WI38 (cell line): Measurements from ENCODE around the gene DGKE.
A peak's percentile ranks its signal among the peaks of the same experiment; 100 is the strongest.

Experiments
- H3K4me3 ChIP-seq: 2 replicates; pipeline ENCODE4 v1.5.1; 2011; ENCODE audit warnings: low read depth, mild to moderate bottlenecking, control low read depth, low read length
- TF ChIP-seq, protein P1 (sequence below): IDR thresholded peaks from 2 replicates; pipeline ENCODE4 v1.5.1; 2012; ENCODE audit warnings: low read depth, mild to moderate bottlenecking, control low read depth, low read length

Gene DGKE

GRCh38 chr17:56833809-56834379 lies at the start of gene DGKE, which contains the start of gene C17orf67:
Gene DGKE (plus strand): TSS chr17:56834151. CDS start chr17:56834796, 645 bp downstream.
Gene C17orf67 (minus strand): TSS chr17:56833920. CDS start chr17:56815810, 18,110 bp downstream.
- TF ChIP-seq, protein P1, sequence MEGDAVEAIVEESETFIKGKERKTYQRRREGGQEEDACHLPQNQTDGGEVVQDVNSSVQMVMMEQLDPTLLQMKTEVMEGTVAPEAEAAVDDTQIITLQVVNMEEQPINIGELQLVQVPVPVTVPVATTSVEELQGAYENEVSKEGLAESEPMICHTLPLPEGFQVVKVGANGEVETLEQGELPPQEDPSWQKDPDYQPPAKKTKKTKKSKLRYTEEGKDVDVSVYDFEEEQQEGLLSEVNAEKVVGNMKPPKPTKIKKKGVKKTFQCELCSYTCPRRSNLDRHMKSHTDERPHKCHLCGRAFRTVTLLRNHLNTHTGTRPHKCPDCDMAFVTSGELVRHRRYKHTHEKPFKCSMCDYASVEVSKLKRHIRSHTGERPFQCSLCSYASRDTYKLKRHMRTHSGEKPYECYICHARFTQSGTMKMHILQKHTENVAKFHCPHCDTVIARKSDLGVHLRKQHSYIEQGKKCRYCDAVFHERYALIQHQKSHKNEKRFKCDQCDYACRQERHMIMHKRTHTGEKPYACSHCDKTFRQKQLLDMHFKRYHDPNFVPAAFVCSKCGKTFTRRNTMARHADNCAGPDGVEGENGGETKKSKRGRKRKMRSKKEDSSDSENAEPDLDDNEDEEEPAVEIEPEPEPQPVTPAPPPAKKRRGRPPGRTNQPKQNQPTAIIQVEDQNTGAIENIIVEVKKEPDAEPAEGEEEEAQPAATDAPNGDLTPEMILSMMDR, result no peak
- peak within 1 kb of the TSS; percentile 78 for H3K4me3 ChIP-seq

- H3K4me3 ChIP-seq, result no peak overlapping the region
Observed at GRCh38 chr17:56785405-56785804, 48.5 kb upstream of the DGKE start.

GRCh38 chr17:56785997-56786680 lies 47.8 kb upstream of the DGKE start:
- H3K4me3 ChIP-seq, result no peak overlapping the region
- TF ChIP-seq, protein P1, result no peak

More at GRCh38 chr17:56785405-56785804, 48.5 kb upstream of the DGKE start:
- TF ChIP-seq, protein P1, result no peak

DNA sequence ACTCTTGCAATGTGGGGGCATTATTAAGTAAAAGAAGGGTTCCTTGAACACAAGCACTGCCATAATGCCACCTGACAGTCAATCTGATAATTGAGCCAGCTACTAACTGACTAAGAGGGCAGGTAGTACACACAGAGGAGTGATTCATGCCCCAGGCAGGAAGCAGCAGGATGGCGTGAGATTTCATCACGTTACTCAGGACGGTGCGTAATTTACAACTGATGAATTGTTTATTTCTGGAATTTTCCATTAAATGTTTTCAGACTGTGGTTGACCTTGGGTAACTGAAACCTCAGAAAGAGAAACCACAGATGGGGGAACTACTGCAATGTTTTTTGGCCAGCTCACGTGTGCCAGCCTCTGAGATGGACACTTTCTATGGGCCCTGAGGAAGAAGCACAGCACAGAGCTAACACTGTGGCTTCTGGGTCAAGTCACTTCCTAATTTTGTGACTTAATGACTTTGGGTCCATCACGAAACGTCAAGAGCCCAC lies 46.9 kb upstream of the DGKE start:
- TF ChIP-seq, protein P1, result no peak
- no peak overlapping the region for H3K4me3 ChIP-seq

DNA sequence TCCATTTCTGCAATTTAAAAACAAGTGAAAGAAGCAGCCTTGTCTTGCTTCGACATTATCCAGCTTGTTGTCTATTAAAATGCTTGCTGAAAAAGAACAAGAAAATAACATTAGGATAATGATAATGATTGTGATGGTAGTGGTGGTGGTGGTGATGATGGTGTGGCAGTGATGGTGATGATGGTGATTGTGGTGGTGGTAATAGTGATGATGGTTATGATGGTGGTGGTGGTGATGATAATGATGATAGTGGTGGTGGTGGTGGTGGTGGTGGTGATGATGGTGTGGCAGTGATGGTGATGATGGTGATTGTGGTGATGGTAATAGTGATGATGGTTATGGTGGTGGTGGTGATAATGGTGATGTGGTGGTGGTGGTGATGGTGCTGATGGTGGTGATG lies 41.7 kb upstream of the DGKE start:
- TF ChIP-seq, protein P1, result no peak

DNA sequence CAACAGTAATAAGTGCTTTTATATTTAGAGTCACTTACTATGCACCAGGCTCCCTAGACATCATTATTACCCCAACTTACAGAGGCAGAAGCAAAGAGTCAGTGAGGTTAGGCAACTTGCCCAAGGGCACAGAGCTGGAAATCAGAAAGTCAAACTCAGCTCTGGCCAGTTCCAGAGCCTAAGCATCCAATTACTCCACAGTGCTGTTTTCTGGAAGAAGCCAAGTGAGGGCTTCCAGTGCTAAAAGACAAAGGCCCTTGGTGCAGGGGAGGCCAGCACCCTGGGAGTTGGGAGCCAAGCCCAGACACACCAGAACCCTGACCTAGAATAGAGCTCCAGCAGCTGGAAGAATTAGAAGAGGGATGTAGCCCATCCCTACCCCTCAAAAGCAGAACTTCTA lies 40.4 kb upstream of the DGKE start:
- TF ChIP-seq, protein P1, result no peak
- H3K4me3 ChIP-seq, result no peak overlapping the region

More for the DNA sequence above, 41.7 kb upstream of the DGKE start:
- H3K4me3 ChIP-seq, result no peak overlapping the region

DNA sequence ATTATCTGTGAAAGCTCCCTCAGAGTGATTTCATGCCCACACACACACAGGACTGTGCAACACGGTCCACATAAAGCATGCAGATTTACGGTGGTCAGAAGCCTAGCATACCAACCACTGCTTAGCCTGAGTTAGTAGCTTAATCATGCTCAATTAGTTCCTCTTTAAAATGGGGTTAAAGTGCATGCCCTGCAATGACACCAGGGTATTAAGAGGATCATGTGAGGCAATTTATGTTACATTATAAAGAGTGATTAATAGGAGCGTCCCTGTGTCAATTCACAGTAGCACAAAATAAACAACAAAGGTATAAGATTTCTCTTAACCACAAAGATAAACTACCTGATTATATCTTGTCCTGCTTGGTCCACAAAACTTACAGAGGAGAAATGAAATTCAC lies 40.0 kb upstream of the DGKE start:
- no peak overlapping the region for H3K4me3 ChIP-seq
- TF ChIP-seq, protein P1, result no peak
